ENCODE data around the gene KCNJ2. TPM values are rescaled to one million over a fixed set of nuclear protein-coding genes. Genes with fewer than 3 reads are reported as not detected.

The KCNJ2 gene
- total and polyA plus RNA-seq, 12 donors, result 0.22 to 3.6 (median 2.1) TPM

GRCh38 chr17:70181376-70181775 is 12.0 kb downstream of the KCNJ2 start:
- Histone ChIP-seq H3K27me3 (no peaks in the 10 kb centered on the region), H3K36me3 (replicated peaks in 1 of 2) (no peaks in the 10 kb centered on the region), H3K9me3 (replicated peaks in 1 of 3) (no peaks in the 10 kb centered on the region), H3K4me3 (no peak overlapping the region), H3K4me1 (replicated peaks in 1 of 2) (no peaks in the 10 kb centered on the region), H3K27ac (no peak overlapping the region)
- intact Hi-C loops (cut with DNase I), result no loop called here
- DNase-seq, result no peak
- WGBS, 4 donors, result 79 to 93% (median 88%) methylated on average over 5 of the region's 5 CpGs
- TF ChIP-seq CTCF (IDR thresholded peaks at IDR 0.05), result no peak
- no peak for TF ChIP-seq POLR2A (IDR thresholded peaks at IDR 0.05)

- no peak for DNase-seq
Measured at GRCh38 chr17:70181866-70182265, 12.5 kb downstream of the KCNJ2 start.

GRCh38 chr17:70183508-70183907 is 14.2 kb downstream of the KCNJ2 start:
- Histone ChIP-seq H3K27me3 (no peaks in the 10 kb centered on the region), H3K36me3 (replicated peaks in 1 of 2) (no peaks in the 10 kb centered on the region), H3K4me3 (no peak overlapping the region), H3K9me3 (replicated peaks in 1 of 3) (no peaks in the 10 kb centered on the region), H3K27ac (no peak overlapping the region), H3K4me1 (replicated peaks in 1 of 2) (no peaks in the 10 kb centered on the region)
- DNase-seq, result no peak
- WGBS, 4 donors, result 68 to 82% (median 75%) methylated on average over 4 of the region's 4 CpGs
- intact Hi-C loops (cut with DNase I), result no loop called here
- TF ChIP-seq CTCF (IDR thresholded peaks at IDR 0.05), result no peak
- TF ChIP-seq POLR2A (IDR thresholded peaks at IDR 0.05), result no peak

More at GRCh38 chr17:70181866-70182265, 12.5 kb downstream of the KCNJ2 start:
- TF ChIP-seq POLR2A (IDR thresholded peaks at IDR 0.05) (no peak), CTCF (IDR thresholded peaks at IDR 0.05) (no peak)
- Histone ChIP-seq H3K27me3 (no peaks in the 10 kb centered on the region), H3K4me1 (replicated peaks in 1 of 2) (no peaks in the 10 kb centered on the region), H3K27ac (no peak overlapping the region), H3K36me3 (replicated peaks in 1 of 2) (no peaks in the 10 kb centered on the region), H3K4me3 (no peak overlapping the region), H3K9me3 (replicated peaks in 1 of 3) (no peaks in the 10 kb centered on the region)
- 80 to 89% (median 83%) methylated on average over 3 of the region's 3 CpGs for WGBS, 4 donors
- intact Hi-C loops (cut with DNase I), result no loop called here

- no peaks in the 10 kb centered on the region for H3K27me3 ChIP-seq
- H3K36me3 ChIP-seq (replicated peaks in 1 of 2), result no peaks in the 10 kb centered on the region
- no peak overlapping the region for H3K4me3 ChIP-seq
- no peak overlapping the region for H3K27ac ChIP-seq
- no peak for DNase-seq
- H3K9me3 ChIP-seq (replicated peaks in 1 of 3), result no peaks in the 10 kb centered on the region
- TF ChIP-seq CTCF (IDR thresholded peaks at IDR 0.05), result no peak
- no peaks in the 10 kb centered on the region for H3K4me1 ChIP-seq (replicated peaks in 1 of 2)
- intact Hi-C loops (cut with DNase I), result no loop called here
Measured at GRCh38 chr17:70184207-70184606, 14.9 kb downstream of the KCNJ2 start.
